ENCODE data around the gene LIN37.

The LIN37 gene

GRCh38 chr19:35717665-35718344, 30.6 kb upstream of the LIN37 start, which contains the start of gene KMT2B:
Gene KMT2B, plus strand, starts transcription at chr19:35718003. Its CDS starts 16 bp downstream, at chr19:35718019.
- Histone ChIP-seq H2BK120ac (ENCODE audit: low read depth, low read length) (peak within 1 kb of the TSS; percentile 89), H3K79me1 (replicated peaks; ENCODE audit: low read length, poor library complexity, severe bottlenecking) (peaks cover 32% of the 10 kb centered on the region), H3K23ac (ENCODE audit: low read length in 2 of 2) (peak within 1 kb of the TSS in 1 of 2 experiments; percentile 97), H2BK12ac (ENCODE audit: low read length in 2 of 2) (peak within 1 kb of the TSS in 1 of 2 experiments; percentile 95), H2BK15ac (ENCODE audit: low read depth, poor library complexity, severe bottlenecking) (peak within 1 kb of the TSS; percentile 95), H3K14ac (ENCODE audit: low read length in 2 of 2) (peak within 1 kb of the TSS; percentile 63 to 98), H4K8ac (ENCODE audit: low read length) (no peak within 1 kb of the TSS), H2BK5ac (ENCODE audit: low read depth, low read length, poor library complexity, severe bottlenecking) (no peak within 1 kb of the TSS), H3K4me3 (ENCODE audit: insufficient read depth in 1 of 2, low read depth in 1 of 2, low read length in 2 of 2) (peak within 1 kb of the TSS; percentile 85 to 97), H3K4ac (ENCODE audit: low read depth in 1 of 2, low read length in 2 of 2) (peak within 1 kb of the TSS in 1 of 2 experiments; percentile 86), H2AFZ (ENCODE audit: low read depth, low read length) (peak within 1 kb of the TSS; percentile 100), H4K91ac (ENCODE audit: low read length) (no peak within 1 kb of the TSS), H3K36me3 (ENCODE audit: control insufficient read depth in 1 of 2, insufficient read depth in 2 of 2, low read depth in 1 of 2, low read length in 2 of 2) (peaks cover 23 to 34% of the 10 kb centered on the region in 2 experiments), H3K27ac (ENCODE audit: low read length, poor library complexity, severe bottlenecking) (peak within 1 kb of the TSS; percentile 75), H3K9ac (ENCODE audit: low read length) (peak within 1 kb of the TSS; percentile 92), H2AK5ac (ENCODE audit: low read length, severe bottlenecking) (no peak within 1 kb of the TSS), H3K4me2 (ENCODE audit: low read length, poor library complexity, severe bottlenecking) (peak within 1 kb of the TSS; percentile 98), H3K27me3 (ENCODE audit: control insufficient read depth in 1 of 2, insufficient read depth in 1 of 2, low read length in 2 of 2) (peaks cover 0 to 21% of the 10 kb centered on the region in 2 experiments), H3K9me3 (ENCODE audit: control insufficient read depth, low read length) (no peaks in the 10 kb centered on the region), H3K4me1 (ENCODE audit: control insufficient read depth, insufficient read depth, low read depth, low read length) (peaks cover 23% of the 10 kb centered on the region), H3K18ac (ENCODE audit: low read depth in 1 of 2, low read length in 2 of 2) (peak within 1 kb of the TSS; percentile 84 to 96)
- no peak for DNase-seq
- 2% methylated on average over 11 of the region's 109 CpGs for WGBS

- peaks cover 38% of the 10 kb centered on the region for H3K79me1 ChIP-seq (replicated peaks; ENCODE audit: low read length, poor library complexity, severe bottlenecking)
- no peak overlapping the region for H2BK5ac ChIP-seq (ENCODE audit: low read depth, low read length, poor library complexity, severe bottlenecking)
- peak overlapping the region; percentile 74 to 84 for H3K18ac ChIP-seq (ENCODE audit: low read depth in 1 of 2, low read length in 2 of 2)
- peak overlapping the region; percentile 92 for H3K9ac ChIP-seq (ENCODE audit: low read length)
- H3K9me3 ChIP-seq (ENCODE audit: control insufficient read depth, low read length), result no peaks in the 10 kb centered on the region
- H3K14ac ChIP-seq (ENCODE audit: low read length in 2 of 2), result peak overlapping the region; percentile 63 to 98
- H2AK5ac ChIP-seq (ENCODE audit: low read length, severe bottlenecking), result no peak overlapping the region
- peak overlapping the region; percentile 95 for H2BK15ac ChIP-seq (ENCODE audit: low read depth, poor library complexity, severe bottlenecking)
- no peak overlapping the region for H2BK12ac ChIP-seq (ENCODE audit: low read length in 2 of 2)
- peaks cover 0 to 14% of the 10 kb centered on the region in 2 experiments for H3K27me3 ChIP-seq (ENCODE audit: control insufficient read depth in 1 of 2, insufficient read depth in 1 of 2, low read length in 2 of 2)
- H2AFZ ChIP-seq (ENCODE audit: low read depth, low read length), result no peak overlapping the region
- H3K4me1 ChIP-seq (ENCODE audit: control insufficient read depth, insufficient read depth, low read depth, low read length), result peaks cover 23% of the 10 kb centered on the region
- WGBS, result 4% methylated on average over 34 of the region's 42 CpGs
- no peak overlapping the region for H4K8ac ChIP-seq (ENCODE audit: low read length)
- peak overlapping the region; percentile 33 for H3K27ac ChIP-seq (ENCODE audit: low read length, poor library complexity, severe bottlenecking)
- H2BK120ac ChIP-seq (ENCODE audit: low read depth, low read length), result peak overlapping the region; percentile 89
- no peak overlapping the region for H4K91ac ChIP-seq (ENCODE audit: low read length)
- H3K23ac ChIP-seq (ENCODE audit: low read length in 2 of 2), result peak overlapping the region in 1 of 2 experiments; percentile 97
- H3K4me3 ChIP-seq (ENCODE audit: insufficient read depth in 1 of 2, low read depth in 1 of 2, low read length in 2 of 2), result peak overlapping the region; percentile 85 to 95
- H3K36me3 ChIP-seq (ENCODE audit: control insufficient read depth in 1 of 2, insufficient read depth in 2 of 2, low read depth in 1 of 2, low read length in 2 of 2), result peaks cover 30 to 40% of the 10 kb centered on the region in 2 experiments
- H3K4ac ChIP-seq (ENCODE audit: low read depth in 1 of 2, low read length in 2 of 2), result peak overlapping the region in 1 of 2 experiments; percentile 86
- peak overlapping the region; percentile 82 for H3K4me2 ChIP-seq (ENCODE audit: low read length, poor library complexity, severe bottlenecking)
- peak; percentile 30 for DNase-seq
Observed at GRCh38 chr19:35718345-35719041, 29.9 kb upstream of the LIN37 start.

GRCh38 chr19:35719402-35720162, 28.8 kb upstream of the LIN37 start:
- peaks cover 47% of the 10 kb centered on the region for H3K79me1 ChIP-seq (replicated peaks; ENCODE audit: low read length, poor library complexity, severe bottlenecking)
- H2BK5ac ChIP-seq (ENCODE audit: low read depth, low read length, poor library complexity, severe bottlenecking), result no peak overlapping the region
- H3K18ac ChIP-seq (ENCODE audit: low read depth in 1 of 2, low read length in 2 of 2), result no peak overlapping the region
- H3K27ac ChIP-seq (ENCODE audit: low read length, poor library complexity, severe bottlenecking), result no peak overlapping the region
- peak overlapping the region; percentile 82 for H3K4me2 ChIP-seq (ENCODE audit: low read length, poor library complexity, severe bottlenecking)
- peaks cover 0 to 4% of the 10 kb centered on the region in 2 experiments for H3K27me3 ChIP-seq (ENCODE audit: control insufficient read depth in 1 of 2, insufficient read depth in 1 of 2, low read length in 2 of 2)
- no peaks in the 10 kb centered on the region for H3K9me3 ChIP-seq (ENCODE audit: control insufficient read depth, low read length)
- H2BK120ac ChIP-seq (ENCODE audit: low read depth, low read length), result no peak overlapping the region
- DNase-seq, result no peak
- H3K4ac ChIP-seq (ENCODE audit: low read depth in 1 of 2, low read length in 2 of 2), result no peak overlapping the region
- H2AFZ ChIP-seq (ENCODE audit: low read depth, low read length), result no peak overlapping the region
- H3K9ac ChIP-seq (ENCODE audit: low read length), result peak overlapping the region; percentile 92
- peak overlapping the region; percentile 4 to 95 for H3K4me3 ChIP-seq (ENCODE audit: insufficient read depth in 1 of 2, low read depth in 1 of 2, low read length in 2 of 2)
- no peak overlapping the region for H3K23ac ChIP-seq (ENCODE audit: low read length in 2 of 2)
- H3K14ac ChIP-seq (ENCODE audit: low read length in 2 of 2), result no peak overlapping the region
- peaks cover 23% of the 10 kb centered on the region for H3K4me1 ChIP-seq (ENCODE audit: control insufficient read depth, insufficient read depth, low read depth, low read length)
- H3K36me3 ChIP-seq (ENCODE audit: control insufficient read depth in 1 of 2, insufficient read depth in 2 of 2, low read depth in 1 of 2, low read length in 2 of 2), result peaks cover 40 to 51% of the 10 kb centered on the region in 2 experiments
- H4K91ac ChIP-seq (ENCODE audit: low read length), result no peak overlapping the region
- WGBS, result 94% methylated on average over 32 of the region's 32 CpGs
- peak overlapping the region; percentile 83 for H2BK15ac ChIP-seq (ENCODE audit: low read depth, poor library complexity, severe bottlenecking)
- no peak overlapping the region for H2BK12ac ChIP-seq (ENCODE audit: low read length in 2 of 2)
- no peak overlapping the region for H2AK5ac ChIP-seq (ENCODE audit: low read length, severe bottlenecking)
- H4K8ac ChIP-seq (ENCODE audit: low read length), result no peak overlapping the region

Data from mesenchymal stem cell (in vitro differentiated cells and primary cell).